ENCODE results near the gene NUP155.

The NUP155 gene

DNA sequence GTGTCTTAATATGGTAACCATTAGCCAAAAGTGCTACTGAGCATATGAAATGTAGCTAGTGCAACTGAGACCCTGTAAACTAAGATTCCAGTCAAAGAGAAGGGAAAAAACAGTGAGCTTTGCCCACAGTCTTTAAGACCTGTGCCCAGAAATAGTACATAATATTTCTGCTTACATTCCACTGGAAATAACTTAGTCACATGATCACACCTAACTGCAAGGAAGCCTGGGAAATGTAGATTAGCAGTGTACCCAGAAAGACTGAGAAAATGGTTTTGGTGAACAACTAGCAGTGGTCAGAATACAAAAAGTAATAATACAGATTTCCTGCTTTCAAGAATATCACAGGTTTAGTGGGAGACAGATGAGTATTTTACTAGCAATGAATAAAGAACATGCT, 119.2 kb downstream of the NUP155 start:
- POLR2A ChIA-PET = no interaction called here
- Histone ChIP-seq H3K9me3 (ENCODE audit: control extremely low read depth in 1 of 5, control insufficient read depth in 4 of 5, insufficient read depth in 2 of 5, low read depth in 1 of 5, low read length in 4 of 5) (peaks cover 0 to 10% (median 3%) of the 10 kb centered on the region in 5 experiments), H3K4me3 (ENCODE audit: control insufficient read depth in 1 of 7, extremely low read depth in 1 of 7, insufficient read depth in 4 of 7, low read depth in 2 of 7, low read length in 6 of 7) (no peak overlapping the region), H3K27ac (ENCODE audit: insufficient read depth in 1 of 2, low read depth in 1 of 2, low read length in 2 of 2, poor library complexity in 1 of 2, severe bottlenecking in 2 of 2) (no peak overlapping the region), H3K27me3 (replicated peaks in 2 of 5; ENCODE audit: control insufficient read depth in 4 of 5, insufficient read depth in 5 of 5, low read length in 4 of 5) (no peaks in the 10 kb centered on the region), H3K36me3 (ENCODE audit: control insufficient read depth in 4 of 4, insufficient read depth in 4 of 4, low read length in 3 of 4) (no peaks in the 10 kb centered on the region), H3K4me1 (ENCODE audit: control extremely low read depth in 1 of 4, control insufficient read depth in 4 of 4, insufficient read depth in 4 of 4, low read length in 3 of 4) (peaks cover 0 to 20% (median 10%) of the 10 kb centered on the region in 4 experiments)
- CTCF ChIA-PET = no interaction called here
- peak in 1 of 3 donors; percentile 29 for DNase-seq

- peak overlapping the region; percentile 85 to 92 for H3K27ac ChIP-seq (ENCODE audit: insufficient read depth in 1 of 2, low read depth in 1 of 2, low read length in 2 of 2, poor library complexity in 1 of 2, severe bottlenecking in 2 of 2)
- no peak for DNase-seq
- ChIA-PET CTCF (interaction anchor here (1.0 to 1.9 kb wide), 3 partner anchors 10 to 55 kb away, joined by 3 to 5 read pairs (median 4); no protein-coding TSS in a partner anchor), POLR2A (no interaction called here)
- H3K4me1 ChIP-seq (ENCODE audit: control extremely low read depth in 1 of 4, control insufficient read depth in 4 of 4, insufficient read depth in 4 of 4, low read length in 3 of 4) = peaks cover 0 to 20% (median 10%) of the 10 kb centered on the region in 4 experiments
- no peaks in the 10 kb centered on the region for H3K36me3 ChIP-seq (ENCODE audit: control insufficient read depth in 4 of 4, insufficient read depth in 4 of 4, low read length in 3 of 4)
- peaks cover 0 to 10% (median 3%) of the 10 kb centered on the region in 5 experiments for H3K9me3 ChIP-seq (ENCODE audit: control extremely low read depth in 1 of 5, control insufficient read depth in 4 of 5, insufficient read depth in 2 of 5, low read depth in 1 of 5, low read length in 4 of 5)
- no peaks in the 10 kb centered on the region for H3K27me3 ChIP-seq (replicated peaks in 2 of 5; ENCODE audit: control insufficient read depth in 4 of 5, insufficient read depth in 5 of 5, low read length in 4 of 5)
- peak overlapping the region; percentile 21 to 92 (median 74) for H3K4me3 ChIP-seq (ENCODE audit: control insufficient read depth in 1 of 7, extremely low read depth in 1 of 7, insufficient read depth in 4 of 7, low read depth in 2 of 7, low read length in 6 of 7)
- 78% methylated on average over 10 of the region's 10 CpGs for WGBS (ENCODE audit: insufficient coverage)
Observed at GRCh38 chr5:37249815-37250164, 121.1 kb downstream of the NUP155 start.

GRCh38 chr5:37248970-37249814, 121.7 kb downstream of the NUP155 start, which contains the start of gene CPLANE1:
CPLANE1 (minus strand) TSS chr5:37249376; CDS start chr5:37247698, 1,678 bp downstream.
- CTCF ChIA-PET = interaction anchor here (0.9 to 1.9 kb wide), 5 partner anchors 9 to 55 kb away, joined by 3 to 5 read pairs (median 4); no protein-coding TSS in a partner anchor

DNA sequence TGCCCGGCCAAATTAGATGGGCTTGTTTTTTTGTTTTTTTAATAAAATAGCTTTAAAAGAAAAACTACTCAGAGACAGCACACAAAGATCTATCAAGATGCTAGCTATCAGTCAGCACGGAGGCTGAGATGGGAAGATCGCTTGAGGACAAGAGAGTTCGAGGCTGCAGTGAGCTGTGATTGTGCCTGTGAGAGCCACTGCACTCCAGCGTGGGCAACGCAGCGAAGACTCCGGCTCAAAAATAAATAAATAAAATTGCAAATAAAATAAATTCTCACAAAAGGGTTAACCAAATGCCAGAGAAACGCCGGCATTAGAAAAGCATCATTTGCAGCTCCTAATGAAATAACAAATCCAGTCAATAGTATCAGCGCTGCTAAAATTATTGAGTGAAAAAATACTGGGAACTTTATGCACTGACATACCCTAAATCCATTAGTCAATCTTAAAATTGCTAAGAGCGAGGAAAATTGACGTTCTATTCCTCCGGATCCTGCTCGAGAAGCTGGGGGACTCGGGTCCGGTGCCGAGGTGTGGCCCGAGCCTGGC, 122.4 kb downstream of the NUP155 start:
- POLR2A ChIA-PET = interaction anchor here (0.5 to 0.8 kb wide), 2 partner anchors 13 to 122 kb away, joined by 3 read pairs; partner anchors contain the start of gene NUP155
- WGBS (ENCODE audit: insufficient coverage) = 4% methylated on average over 7 of the region's 19 CpGs

More at GRCh38 chr5:37248970-37249814, 121.7 kb downstream of the NUP155 start, which contains the start of gene CPLANE1:
- peak; percentile 76 to 91 (median 85) for DNase-seq
- peak within 1 kb of the TSS; percentile 70 to 92 (median 84) for H3K4me3 ChIP-seq (ENCODE audit: control insufficient read depth in 1 of 7, extremely low read depth in 1 of 7, insufficient read depth in 4 of 7, low read depth in 2 of 7, low read length in 6 of 7)
- peak within 1 kb of the TSS; percentile 85 to 92 for H3K27ac ChIP-seq (ENCODE audit: insufficient read depth in 1 of 2, low read depth in 1 of 2, low read length in 2 of 2, poor library complexity in 1 of 2, severe bottlenecking in 2 of 2)
- WGBS (ENCODE audit: insufficient coverage) = under 1% methylated on average over 66 of the region's 88 CpGs
- POLR2A ChIA-PET = no interaction called here
- no peaks in the 10 kb centered on the region for H3K36me3 ChIP-seq (ENCODE audit: control insufficient read depth in 4 of 4, insufficient read depth in 4 of 4, low read length in 3 of 4)
- no peaks in the 10 kb centered on the region for H3K27me3 ChIP-seq (replicated peaks in 2 of 5; ENCODE audit: control insufficient read depth in 4 of 5, insufficient read depth in 5 of 5, low read length in 4 of 5)
- H3K9me3 ChIP-seq (ENCODE audit: control extremely low read depth in 1 of 5, control insufficient read depth in 4 of 5, insufficient read depth in 2 of 5, low read depth in 1 of 5, low read length in 4 of 5) = peaks cover 0 to 4% (median 0%) of the 10 kb centered on the region in 5 experiments
- peaks cover 0 to 20% (median 10%) of the 10 kb centered on the region in 4 experiments for H3K4me1 ChIP-seq (ENCODE audit: control extremely low read depth in 1 of 4, control insufficient read depth in 4 of 4, insufficient read depth in 4 of 4, low read length in 3 of 4)

GRCh38 chr5:37247496-37247895, 123.4 kb downstream of the NUP155 start:
- H3K4me3 ChIP-seq (ENCODE audit: control insufficient read depth in 1 of 7, extremely low read depth in 1 of 7, insufficient read depth in 4 of 7, low read depth in 2 of 7, low read length in 6 of 7) = no peak overlapping the region
- CTCF ChIA-PET = no interaction called here
- 94% methylated on average over 3 of the region's 4 CpGs for WGBS (ENCODE audit: insufficient coverage)

More for the DNA sequence above, 122.4 kb downstream of the NUP155 start:
- H3K9me3 ChIP-seq (ENCODE audit: control extremely low read depth in 1 of 5, control insufficient read depth in 4 of 5, insufficient read depth in 2 of 5, low read depth in 1 of 5, low read length in 4 of 5) = no peaks in the 10 kb centered on the region
- peak overlapping the region; percentile 70 to 92 (median 84) for H3K4me3 ChIP-seq (ENCODE audit: control insufficient read depth in 1 of 7, extremely low read depth in 1 of 7, insufficient read depth in 4 of 7, low read depth in 2 of 7, low read length in 6 of 7)
- H3K27ac ChIP-seq (ENCODE audit: insufficient read depth in 1 of 2, low read depth in 1 of 2, low read length in 2 of 2, poor library complexity in 1 of 2, severe bottlenecking in 2 of 2) = peak overlapping the region; percentile 85 to 92
- H3K4me1 ChIP-seq (ENCODE audit: control extremely low read depth in 1 of 4, control insufficient read depth in 4 of 4, insufficient read depth in 4 of 4, low read length in 3 of 4) = peaks cover 0 to 20% (median 10%) of the 10 kb centered on the region in 4 experiments
- no peaks in the 10 kb centered on the region for H3K36me3 ChIP-seq (ENCODE audit: control insufficient read depth in 4 of 4, insufficient read depth in 4 of 4, low read length in 3 of 4)
- CTCF ChIA-PET = interaction anchor here (0.9 to 1.9 kb wide), 4 partner anchors 9 to 39 kb away, joined by 3 to 5 read pairs (median 4); no protein-coding TSS in a partner anchor
- peak in 1 of 3 donors; percentile 22 for DNase-seq
- no peaks in the 10 kb centered on the region for H3K27me3 ChIP-seq (replicated peaks in 2 of 5; ENCODE audit: control insufficient read depth in 4 of 5, insufficient read depth in 5 of 5, low read length in 4 of 5)

DNA sequence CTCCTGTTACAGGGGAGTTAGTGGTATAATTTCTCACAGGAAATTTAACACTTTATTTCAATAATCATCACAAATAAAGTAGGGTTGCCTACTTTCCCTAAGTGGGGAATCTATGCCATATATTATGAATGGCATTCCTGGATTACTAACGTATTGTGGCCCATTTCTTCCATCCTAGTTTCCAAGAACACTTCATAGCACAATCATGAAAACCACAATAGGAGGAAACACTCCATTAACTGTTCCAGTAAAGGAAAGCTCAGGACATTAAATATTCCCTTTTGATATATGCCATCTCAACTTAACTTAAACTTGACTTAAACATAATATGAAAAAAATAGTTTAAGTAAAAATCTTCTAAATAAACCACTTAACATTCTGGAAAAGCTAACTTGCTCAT, 123.9 kb downstream of the NUP155 start:
- ChIA-PET CTCF (no interaction called here), POLR2A (no interaction called here)
- no peaks in the 10 kb centered on the region for H3K9me3 ChIP-seq (ENCODE audit: control extremely low read depth in 1 of 5, control insufficient read depth in 4 of 5, insufficient read depth in 2 of 5, low read depth in 1 of 5, low read length in 4 of 5)
- no peak overlapping the region for H3K4me3 ChIP-seq (ENCODE audit: control insufficient read depth in 1 of 7, extremely low read depth in 1 of 7, insufficient read depth in 4 of 7, low read depth in 2 of 7, low read length in 6 of 7)
- H3K27me3 ChIP-seq (replicated peaks in 2 of 5; ENCODE audit: control insufficient read depth in 4 of 5, insufficient read depth in 5 of 5, low read length in 4 of 5) = no peaks in the 10 kb centered on the region
- DNase-seq = no peak
- H3K4me1 ChIP-seq (ENCODE audit: control extremely low read depth in 1 of 4, control insufficient read depth in 4 of 4, insufficient read depth in 4 of 4, low read length in 3 of 4) = peaks cover 0 to 20% (median 10%) of the 10 kb centered on the region in 4 experiments
- peaks cover 0 to 3% (median 1%) of the 10 kb centered on the region in 4 experiments for H3K36me3 ChIP-seq (ENCODE audit: control insufficient read depth in 4 of 4, insufficient read depth in 4 of 4, low read length in 3 of 4)
- no CpG with 5 or more reads among the region's 1 CpG for WGBS (ENCODE audit: insufficient coverage)
- no peak overlapping the region for H3K27ac ChIP-seq (ENCODE audit: insufficient read depth in 1 of 2, low read depth in 1 of 2, low read length in 2 of 2, poor library complexity in 1 of 2, severe bottlenecking in 2 of 2)

More at GRCh38 chr5:37247496-37247895, 123.4 kb downstream of the NUP155 start:
- H3K27me3 ChIP-seq (replicated peaks in 2 of 5; ENCODE audit: control insufficient read depth in 4 of 5, insufficient read depth in 5 of 5, low read length in 4 of 5) = no peaks in the 10 kb centered on the region
- H3K4me1 ChIP-seq (ENCODE audit: control extremely low read depth in 1 of 4, control insufficient read depth in 4 of 4, insufficient read depth in 4 of 4, low read length in 3 of 4) = peaks cover 0 to 20% (median 10%) of the 10 kb centered on the region in 4 experiments
- no peak for DNase-seq
- no peak overlapping the region for H3K27ac ChIP-seq (ENCODE audit: insufficient read depth in 1 of 2, low read depth in 1 of 2, low read length in 2 of 2, poor library complexity in 1 of 2, severe bottlenecking in 2 of 2)
- no peaks in the 10 kb centered on the region for H3K9me3 ChIP-seq (ENCODE audit: control extremely low read depth in 1 of 5, control insufficient read depth in 4 of 5, insufficient read depth in 2 of 5, low read depth in 1 of 5, low read length in 4 of 5)
- peaks cover 0 to 3% (median 1%) of the 10 kb centered on the region in 4 experiments for H3K36me3 ChIP-seq (ENCODE audit: control insufficient read depth in 4 of 4, insufficient read depth in 4 of 4, low read length in 3 of 4)
- POLR2A ChIA-PET = no interaction called here

Measured in common myeloid progenitor, CD34-positive (primary cell).